Measurements from ENCODE around the gene TBCEL. TPM values are rescaled to one million over a fixed set of nuclear protein-coding genes. Genes with fewer than 3 reads are reported as not detected.
"Not testable (repeated sequence)": the region's sequence is repeated elsewhere in the genome, so short reads cannot be mapped to it uniquely, and the experiment has no call there.

The TBCEL gene
- polyA plus RNA-seq, 3 donors = 3.2 to 16.9 (median 5.2) TPM

DNA sequence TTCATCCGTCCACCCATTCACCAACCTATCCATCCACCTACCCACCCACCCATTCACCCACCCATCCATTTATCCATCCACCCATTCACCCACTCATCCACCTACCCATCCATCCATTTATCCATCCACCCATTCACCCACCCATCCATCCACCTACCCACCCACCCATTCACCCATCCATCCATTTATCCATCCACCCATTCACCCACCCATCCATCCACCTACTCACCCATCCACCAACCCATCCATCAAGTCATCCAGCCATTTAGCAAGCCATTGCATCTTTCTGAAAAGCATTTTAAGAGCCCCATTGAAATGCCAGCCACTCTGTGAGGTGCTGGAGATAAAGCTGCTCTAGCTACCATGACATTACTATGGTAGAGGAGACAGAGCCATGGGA lies 91.1 kb downstream of the TBCEL start:
- 40 to 100% (median 89%) methylated on average over 1 of the region's 1 CpG for WGBS, 3 donors
- not testable (repeated sequence) for H3K27ac ChIP-seq (ENCODE audit: low read depth, low read length)

DNA sequence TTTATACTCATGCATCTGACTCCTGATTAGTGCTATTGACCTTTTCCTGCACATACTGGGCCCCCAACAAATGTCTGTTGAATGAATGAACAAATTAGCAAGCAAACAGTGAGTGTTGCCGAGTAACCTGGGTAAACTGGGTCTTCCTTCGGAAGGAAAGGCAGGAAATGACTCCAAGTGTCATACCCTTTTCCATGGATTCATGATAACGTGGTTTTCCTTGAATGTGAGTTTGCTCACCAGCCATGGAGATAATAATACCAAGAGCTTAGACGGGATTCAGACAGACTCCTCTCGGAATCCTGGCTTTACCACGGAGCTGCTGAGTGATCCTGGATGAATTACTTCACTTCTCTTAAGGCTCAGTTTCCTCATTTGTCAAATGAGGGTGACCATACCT lies 93.9 kb downstream of the TBCEL start:
- H3K27ac ChIP-seq (ENCODE audit: low read depth, low read length) = no peak overlapping the region
- WGBS, 3 donors = 53 to 64% (median 57%) methylated on average over 6 of the region's 6 CpGs

GRCh38 chr11:121119440-121119839 lies 95.5 kb downstream of the TBCEL start:
- no peak overlapping the region for H3K27ac ChIP-seq (ENCODE audit: low read depth, low read length)
- WGBS, 3 donors = 44 to 59% (median 45%) methylated on average over 1 of the region's 1 CpG

- 79 to 83% (median 80%) methylated on average over 3 of the region's 3 CpGs for WGBS, 3 donors
- no peak overlapping the region for H3K27ac ChIP-seq (ENCODE audit: low read depth, low read length)
These were observed 98.4 kb downstream of the TBCEL start for GRCh38 chr11:121122328-121122727.

- H3K27ac ChIP-seq (ENCODE audit: low read depth, low read length) = no peak overlapping the region
- 54 to 71% (median 63%) methylated on average over 6 of the region's 6 CpGs for WGBS, 3 donors
These were observed 99.7 kb downstream of the TBCEL start for GRCh38 chr11:121123496-121124069.

DNA sequence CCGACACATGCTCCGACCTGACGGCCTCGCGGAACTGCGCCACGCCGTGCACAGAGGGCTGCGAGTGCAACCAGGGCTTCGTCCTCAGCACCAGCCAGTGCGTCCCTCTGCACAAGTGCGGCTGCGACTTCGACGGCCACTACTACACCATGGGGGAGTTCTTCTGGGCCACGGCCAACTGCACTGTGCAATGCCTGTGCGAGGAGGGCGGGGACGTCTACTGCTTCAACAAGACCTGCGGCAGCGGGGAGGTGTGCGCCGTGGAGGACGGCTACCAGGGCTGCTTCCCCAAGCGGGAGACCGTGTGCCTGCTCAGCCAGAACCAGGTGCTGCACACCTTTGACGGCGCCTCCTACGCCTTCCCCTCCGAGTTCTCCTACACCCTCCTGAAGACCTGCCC lies 103.9 kb downstream of the TBCEL start:
- H3K27ac ChIP-seq (ENCODE audit: low read depth, low read length) = no peak overlapping the region
- 96 to 98% (median 97%) methylated on average over 28 to 30 of the region's 30 CpGs for WGBS, 3 donors

DNA sequence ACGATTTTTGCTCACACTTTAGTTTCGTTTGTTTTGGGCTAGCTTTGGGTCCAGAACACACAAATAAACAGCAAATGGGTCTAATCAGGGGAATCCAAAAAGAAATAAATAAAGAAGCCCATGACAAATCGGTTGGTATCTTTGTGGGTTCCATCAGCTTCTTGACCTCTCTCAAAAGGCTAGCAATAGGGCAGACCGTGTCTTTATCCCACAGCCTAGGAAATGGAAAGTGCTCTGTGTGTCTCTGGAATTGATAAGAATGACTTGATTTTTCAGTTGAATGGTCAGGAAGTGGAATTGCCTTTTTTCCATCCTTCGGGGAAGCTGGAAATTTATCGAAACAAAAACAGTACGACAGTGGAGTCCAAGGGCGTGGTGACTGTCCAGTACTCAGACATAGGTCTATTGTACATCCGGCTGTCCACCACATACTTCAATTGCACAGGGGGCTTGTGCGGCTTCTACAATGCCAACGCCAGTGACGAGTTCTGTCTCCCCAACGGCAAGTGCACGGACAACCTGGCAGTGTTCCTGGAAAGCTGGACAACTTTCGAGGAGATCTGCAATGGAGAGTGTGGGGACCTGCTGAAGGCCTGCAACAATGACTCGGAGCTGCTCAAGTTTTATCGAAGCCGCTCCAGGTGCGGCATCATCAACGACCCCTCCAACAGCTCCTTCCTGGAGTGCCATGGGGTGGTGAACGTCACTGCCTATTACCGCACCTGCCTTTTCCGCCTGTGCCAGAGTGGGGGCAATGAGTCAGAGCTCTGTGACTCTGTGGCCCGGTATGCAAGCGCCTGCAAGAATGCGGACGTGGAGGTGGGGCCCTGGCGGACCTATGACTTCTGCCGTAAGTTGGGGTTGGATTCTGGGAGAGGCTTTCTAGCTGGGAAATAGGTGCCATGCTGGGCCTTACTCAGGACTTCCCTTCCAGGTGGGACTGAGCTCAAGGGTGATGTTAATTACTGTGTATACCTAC lies 105.7 kb downstream of the TBCEL start:
- no peak overlapping the region for H3K27ac ChIP-seq (ENCODE audit: low read depth, low read length)
- WGBS, 3 donors = 93 to 96% (median 95%) methylated on average over 29 of the region's 29 CpGs

- 89 to 94% (median 90%) methylated on average over 6 of the region's 6 CpGs for WGBS, 3 donors
- H3K27ac ChIP-seq (ENCODE audit: low read depth, low read length) = no peak overlapping the region
These were observed 107.8 kb downstream of the TBCEL start for GRCh38 chr11:121131656-121132055.

GRCh38 chr11:121132211-121132976 lies 108.5 kb downstream of the TBCEL start:
- 83 to 84% (median 83%) methylated on average over 13 of the region's 13 CpGs for WGBS, 3 donors
- no peak overlapping the region for H3K27ac ChIP-seq (ENCODE audit: low read depth, low read length)

GRCh38 chr11:121134741-121135312 lies 110.9 kb downstream of the TBCEL start:
- H3K27ac ChIP-seq (ENCODE audit: low read depth, low read length) = no peak overlapping the region
- 68 to 78% (median 71%) methylated on average over 10 of the region's 10 CpGs for WGBS, 3 donors

- 82 to 91% (median 88%) methylated on average over 11 of the region's 11 CpGs for WGBS, 3 donors
These were observed 113.1 kb downstream of the TBCEL start for GRCh38 chr11:121137005-121137404.

GRCh38 chr11:121138259-121138658 lies 114.4 kb downstream of the TBCEL start:
- 89 to 94% (median 93%) methylated on average over 5 of the region's 5 CpGs for WGBS, 3 donors
- no peak overlapping the region for H3K27ac ChIP-seq (ENCODE audit: low read depth, low read length)

More at GRCh38 chr11:121137005-121137404, 113.1 kb downstream of the TBCEL start:
- H3K27ac ChIP-seq (ENCODE audit: low read depth, low read length) = no peak overlapping the region

DNA sequence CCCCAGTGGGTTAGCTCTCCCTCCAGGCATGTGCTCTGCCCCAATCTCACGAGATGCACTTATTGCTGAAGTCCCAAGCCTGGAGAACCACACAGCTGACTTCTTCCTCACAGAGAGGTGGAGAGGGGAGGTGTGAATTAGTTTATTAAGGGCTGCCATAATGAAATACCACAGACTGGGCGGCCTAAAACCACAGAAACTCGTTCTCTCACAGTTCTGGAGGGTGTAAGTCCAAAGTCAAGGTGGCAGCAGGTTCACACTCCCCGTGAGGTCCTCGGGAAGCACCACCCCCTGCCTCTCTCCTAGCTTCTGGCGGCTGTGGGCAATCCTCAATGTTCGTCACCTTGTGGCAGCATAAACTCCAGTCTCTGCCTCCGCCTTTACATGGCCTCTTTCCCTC lies 116.5 kb downstream of the TBCEL start:
- no peak overlapping the region for H3K27ac ChIP-seq (ENCODE audit: low read depth, low read length)
- 73 to 78% (median 78%) methylated on average over 8 of the region's 8 CpGs for WGBS, 3 donors

Other genes starting within 250 kb of the TBCEL start
- gene TECTA, start 77.1 kb downstream of the TBCEL start, polyA plus RNA-seq = under 1 TPM; 0.20 to 0.67 (median 0.37) TPM

Measured in adipose tissue (tissue), 3 donors.